MM.1S (cell line): ENCODE measurements around the gene CSGALNACT2.

ENCODE experiments used
- DNase-seq: peaks from one replicate; pipeline ENCODE4 v3.0.0-alpha.2; 2015
- H2AFZ ChIP-seq: fragments of 300-600 bp; sonication (generic); 2 replicates; pipeline ENCODE4 v1.6.0; 2016; ENCODE audit warnings: antibody characterized with exemption, low read length
- H3F3A ChIP-seq: fragments of 300-600 bp; sonication (generic); 2 replicates; pipeline ENCODE4 v1.6.1; 2016; ENCODE audit warnings: mild to moderate bottlenecking, antibody characterized with exemption, low read length, moderate library complexity, mixed read lengths; ENCODE audit not compliant: insufficient read depth
- H3K27ac ChIP-seq: fragments of 300-600 bp; sonication (generic); 2 replicates; pipeline ENCODE4 v1.5.1; 2016; ENCODE audit warnings: mild to moderate bottlenecking, low read length
- H3K27me3 ChIP-seq: fragments of 300-600 bp; sonication (generic); replicated peaks from 2 replicates; pipeline ENCODE4 v1.6.0; 2016; ENCODE audit warnings: low read length; ENCODE audit not compliant: insufficient read depth
- H3K36me3 ChIP-seq: fragments of 300-600 bp; sonication (generic); replicated peaks from 2 replicates; pipeline ENCODE4 v1.6.1; 2016; ENCODE audit warnings: mild to moderate bottlenecking, low read length, mixed read lengths; ENCODE audit not compliant: insufficient read depth
- H3K4me1 ChIP-seq: fragments of 300-600 bp; sonication (generic); 2 replicates; pipeline ENCODE4 v1.6.1; 2016; ENCODE audit warnings: low read length, mixed read lengths
- H3K4me2 ChIP-seq: fragments of 300-600 bp; sonication (generic); 2 replicates; pipeline ENCODE4 v1.6.0; 2016; ENCODE audit warnings: low read depth, low read length
- H3K4me3 ChIP-seq: fragments of 300-600 bp; sonication (generic); 2 replicates; pipeline ENCODE4 v1.5.1; 2016; ENCODE audit warnings: low read length, mixed read lengths
- H3K79me2 ChIP-seq: fragments of 300-600 bp; sonication (generic); 2 replicates; pipeline ENCODE4 v1.6.1; 2016; ENCODE audit warnings: mixed run types, low read length, mixed read lengths
- H3K9ac ChIP-seq: fragments of 300-600 bp; sonication (generic); 2 replicates; pipeline ENCODE4 v1.6.1; 2016; ENCODE audit warnings: low read length, mixed read lengths
- H3K9me2 ChIP-seq: fragments of 300-600 bp; sonication (generic); replicated peaks from 2 replicates; pipeline ENCODE4 v1.6.1; 2016; ENCODE audit warnings: mild to moderate bottlenecking, low read length, mixed read lengths; ENCODE audit not compliant: insufficient read depth
- H3K9me3 ChIP-seq: fragments of 300-600 bp; sonication (generic); replicated peaks from 2 replicates; pipeline ENCODE4 v1.6.1; 2016; ENCODE audit warnings: mild to moderate bottlenecking, low read length, mixed read lengths; ENCODE audit not compliant: insufficient read depth
- H4K20me1 ChIP-seq: fragments of 300-600 bp; sonication (generic); 2 replicates; pipeline ENCODE4 v1.6.1; 2016; ENCODE audit warnings: mild to moderate bottlenecking, low read length, moderate library complexity, mixed read lengths; ENCODE audit not compliant: insufficient read depth
- CTCF ChIP-seq: fragments of 300-600 bp; sonication (generic); IDR thresholded peaks from 2 replicates; pipeline ENCODE4 v1.5.1; 2016; ENCODE audit warnings: antibody characterized with exemption, low read length, mixed read lengths
- EZH2 ChIP-seq: fragments of 300-600 bp; sonication (generic); optimal IDR thresholded peaks from 2 replicates; pipeline ENCODE3; 2017; ENCODE audit warnings: low read depth, mild to moderate bottlenecking, antibody characterized with exemption, low read length, mixed read lengths
- EZH2phosphoT487 ChIP-seq: fragments of 300-600 bp; sonication (generic); IDR thresholded peaks from 2 replicates; pipeline ENCODE4 v1.6.1; 2018; ENCODE audit warnings: antibody characterized with exemption, low read length

Gene CSGALNACT2

GRCh38 chr10:43136432-43136831, 1.8 kb upstream of the CSGALNACT2 start:
- TF ChIP-seq EZH2 (no peak), CTCF (no peak), EZH2phosphoT487 (no peak)
- Histone ChIP-seq H3K79me2 (peaks cover 36% of the 10 kb centered on the region), H3F3A (peaks cover 26% of the 10 kb centered on the region), H3K4me1 (peaks cover 32% of the 10 kb centered on the region), H2AFZ (no peak overlapping the region), H3K4me2 (no peak overlapping the region), H3K27ac (no peak overlapping the region), H4K20me1 (no peaks in the 10 kb centered on the region), H3K27me3 (no peaks in the 10 kb centered on the region), H3K4me3 (no peak overlapping the region), H3K9me2 (no peaks in the 10 kb centered on the region), H3K9me3 (no peaks in the 10 kb centered on the region), H3K9ac (no peak overlapping the region), H3K36me3 (no peaks in the 10 kb centered on the region)
- no peak for DNase-seq

GRCh38 chr10:43136995-43137716, 1.1 kb upstream of the CSGALNACT2 start:
- Histone ChIP-seq H3K27ac (peak overlapping the region; percentile 82; the same call in 1 of the 2 replicates), H3K4me2 (peak overlapping the region; percentile 87), H3K79me2 (peaks cover 42% of the 10 kb centered on the region), H3K4me1 (peaks cover 36% of the 10 kb centered on the region), H3K36me3 (no peaks in the 10 kb centered on the region), H3K4me3 (peak overlapping the region; percentile 75), H3K27me3 (no peaks in the 10 kb centered on the region), H3K9me3 (no peaks in the 10 kb centered on the region), H2AFZ (peak overlapping the region; percentile 89), H3K9me2 (no peaks in the 10 kb centered on the region), H3F3A (peaks cover 31% of the 10 kb centered on the region), H3K9ac (peak overlapping the region; percentile 86; the same call in 1 of the 2 replicates), H4K20me1 (no peaks in the 10 kb centered on the region)
- no peak for DNase-seq
- TF ChIP-seq EZH2 (no peak), CTCF (no peak), EZH2phosphoT487 (no peak)

GRCh38 chr10:43137717-43138020, 576 bp upstream of the CSGALNACT2 start:
- H3K4me1 ChIP-seq: peaks cover 40% of the 10 kb centered on the region
- DNase-seq: peak; percentile 31
- no peaks in the 10 kb centered on the region for H3K9me2 ChIP-seq
- H3K27ac ChIP-seq: peak overlapping the region; percentile 82; the same call in 1 of the 2 replicates
- H2AFZ ChIP-seq: peak overlapping the region; percentile 89
- TF ChIP-seq EZH2 (no peak), CTCF (peak; percentile 14), EZH2phosphoT487 (no peak)
- no peaks in the 10 kb centered on the region for H3K27me3 ChIP-seq
- peak overlapping the region; percentile 86 for H3K9ac ChIP-seq
- no peaks in the 10 kb centered on the region for H4K20me1 ChIP-seq
- peaks cover 47% of the 10 kb centered on the region for H3K79me2 ChIP-seq
- H3K36me3 ChIP-seq: no peaks in the 10 kb centered on the region
- H3F3A ChIP-seq: peaks cover 31% of the 10 kb centered on the region
- H3K9me3 ChIP-seq: no peaks in the 10 kb centered on the region
- peak overlapping the region; percentile 75 for H3K4me3 ChIP-seq
- peak overlapping the region; percentile 87 for H3K4me2 ChIP-seq
